HepG2 (cell line): ENCODE measurements around the gene C6orf136. TPM values are rescaled to one million over a fixed set of nuclear protein-coding genes. Genes with fewer than 3 reads are reported as not detected.

Experiments
- CHCHD3 ChIP-seq: sonication (generic); formaldehyde crosslinking; IDR thresholded peaks from 2 replicates; pipeline ENCODE4 v1.8.0; 2022; ENCODE audit warnings: mild to moderate bottlenecking, missing genetic modification reagents, moderate library complexity
- FOSL2 ChIP-seq: sonication (generic); formaldehyde crosslinking; IDR thresholded peaks from 2 replicates; pipeline ENCODE4 v1.4.0; 2020; ENCODE audit warnings: missing genetic modification reagents
- FOXK2 ChIP-seq: fragments of 450-650 bp; IDR thresholded peaks from 2 replicates; pipeline ENCODE4 v1.6.1; 2016
- NR2C2 ChIP-seq: sonication (generic); formaldehyde crosslinking; IDR thresholded peaks from 2 replicates; pipeline ENCODE4 v1.4.0; 2020; ENCODE audit warnings: missing genetic modification reagents, mild to moderate bottlenecking, moderate library complexity, borderline replicate concordance
- PRDM10 ChIP-seq: sonication (generic); formaldehyde crosslinking; IDR thresholded peaks from 2 replicates; pipeline ENCODE4 v1.4.0; 2020; ENCODE audit warnings: low read depth, missing genetic modification reagents
- REST ChIP-seq, 2 experiments: IDR thresholded peaks; 2 replicates each; pipeline ENCODE4 v1.6.1; 2011 to 2012; ENCODE audit warnings: low read length in 2 of 2, borderline replicate concordance in 1 of 2, low read depth in 1 of 2, mild to moderate bottlenecking in 1 of 2, moderate library complexity in 1 of 2
- SRSF4 ChIP-seq: fragments of 200-400 bp; formaldehyde crosslinking; IDR thresholded peaks from one replicate; pipeline ENCODE4 v1.6.1; 2018; ENCODE audit warnings: mild to moderate bottlenecking, low read depth, low read length, moderate library complexity; ENCODE audit not compliant: poor library complexity, severe bottlenecking
- TCF12 ChIP-seq, 2 experiments: fragments of 450-650 bp in 1 of 2; sonication (generic) in 1 of 2; formaldehyde crosslinking in 1 of 2; IDR thresholded peaks; 2 replicates each; pipeline versions ENCODE4 v1.6.1 to v1.8.0; 2017 to 2022; ENCODE audit warnings: antibody characterized with exemption in 1 of 2, mild to moderate bottlenecking in 1 of 2, missing genetic modification reagents in 1 of 2, moderate library complexity in 1 of 2
- TEAD2 ChIP-seq: sonication (generic); formaldehyde crosslinking; IDR thresholded peaks from 2 replicates; pipeline ENCODE4 v1.9.0; 2021; ENCODE audit warnings: missing genetic modification reagents
- ZNF784 ChIP-seq: sonication (generic); formaldehyde crosslinking; IDR thresholded peaks from 2 replicates; pipeline ENCODE4 v1.5.1; 2020; ENCODE audit warnings: missing genetic modification reagents, mild to moderate bottlenecking, borderline replicate concordance
- ZSCAN31 ChIP-seq: sonication (generic); formaldehyde crosslinking; IDR thresholded peaks from 2 replicates; pipeline ENCODE4 v1.5.0; 2020; ENCODE audit warnings: low read depth, mild to moderate bottlenecking, missing genetic modification reagents
- polyA plus RNA-seq, 8 experiments: library from polyadenylated mRNA; depleted of rRNA in 3 of 8; stranded (reverse) in 7 of 8; unstranded in 1 of 8; fragments of >200 nt; fragmentation: Illumina TruSeq in 4 of 8; extraction: Trizol in 4 of 8; gene quantifications; 2 replicates each; pipeline versions ENCODE4 v1.2.1 to v1.2.3, GENCODE V29; 2011 to 2016; ENCODE audit warnings: low read depth in 4 of 8, missing spikeins in 1 of 8, mixed read lengths in 1 of 8; ENCODE audit not compliant: insufficient read depth in 1 of 8
- total RNA-seq, 5 experiments: library from RNA; depleted of rRNA; stranded (reverse); fragments of >200 nt; fragmentation: Illumina TruSeq; extraction: Trizol; gene quantifications; 2 replicates each; pipeline ENCODE4 v1.2.3, GENCODE V29; 2016; ENCODE audit warnings: low read depth in 1 of 5
- TF ChIP-seq, protein P1 (sequence below): sonication (generic); formaldehyde crosslinking; IDR thresholded peaks from 2 replicates; pipeline ENCODE4 v1.9.0; 2022; ENCODE audit warnings: low read depth, missing genetic modification reagents

Gene C6orf136
- total and polyA plus RNA-seq, 2 of the 13 experiments (the other 11 are each of a cell fraction or from before 2014, with no cell fraction given), result 12.0 to 26.2 TPM

DNA sequence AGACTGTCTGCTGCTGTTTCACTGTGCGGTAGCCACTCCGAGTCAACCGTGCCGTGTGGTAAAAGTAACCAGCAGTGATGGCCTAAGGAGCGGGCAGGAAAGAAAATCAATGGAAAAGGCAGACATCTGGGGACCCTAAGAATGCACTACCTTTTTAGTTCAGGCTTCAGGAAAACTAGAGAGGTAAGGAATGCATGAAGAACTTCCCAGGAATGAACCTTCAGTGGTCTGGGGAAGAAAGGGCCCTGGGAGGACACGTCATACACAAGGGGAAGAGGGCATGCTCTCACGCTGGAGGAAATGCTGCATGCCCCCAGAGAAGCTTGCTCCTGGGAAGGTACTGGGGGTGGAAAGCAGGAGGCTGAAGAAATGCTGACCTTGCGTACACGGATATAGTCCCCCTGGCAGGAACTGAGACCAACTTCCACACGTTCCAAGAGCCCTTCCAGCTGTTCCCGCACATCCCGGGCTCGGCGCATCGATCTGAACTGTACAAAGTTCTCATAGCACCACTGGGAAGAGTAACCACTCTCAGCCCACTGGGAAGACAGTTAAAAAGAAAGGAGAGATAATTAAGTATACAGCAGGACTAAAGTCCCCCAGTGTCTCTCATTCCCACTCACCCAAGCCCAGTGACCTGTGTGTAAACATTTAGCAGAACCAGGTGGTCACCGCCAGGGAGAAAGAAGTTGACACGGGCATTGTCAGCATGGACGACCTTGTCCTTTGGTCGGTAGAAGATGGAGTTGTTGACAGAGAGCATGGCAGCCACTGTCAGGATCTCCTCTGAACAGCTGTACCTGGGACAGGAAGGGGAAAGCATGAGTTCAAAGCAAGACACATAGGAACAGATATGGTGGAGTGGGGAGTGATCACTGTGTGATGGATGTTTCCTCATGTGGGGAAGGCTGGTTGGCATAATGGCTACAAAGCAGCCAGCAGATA lies 8.1 kb downstream of the C6orf136 start (continued):
- TF ChIP-seq FOXK2 (peak; percentile 95), CHCHD3 (CRISPR knock-in tag) (no peak), ZSCAN31 (CRISPR knock-in tag) (peak; percentile 83), PRDM10 (CRISPR knock-in tag) (peak; percentile 86), NR2C2 (CRISPR knock-in tag) (peak; percentile 87), ZNF784 (CRISPR knock-in tag) (peak; percentile 81), FOSL2 (CRISPR knock-in tag) (peak; percentile 76), SRSF4 (no peak), REST (IDR thresholded peaks at IDR 0.05; ENCODE audit: borderline replicate concordance in 1 of 2, low read depth in 1 of 2, low read length in 2 of 2) (peak in 1 of 2 experiments; percentile 25; a peak in 1 of 4 replicates), TEAD2 (CRISPR knock-in tag) (no peak), TCF12 (IDR thresholded peaks at IDR 0.05) (no peak), TCF12 (CRISPR knock-in tag; IDR thresholded peaks at IDR 0.05) (no peak)
- TF ChIP-seq, protein P1, sequence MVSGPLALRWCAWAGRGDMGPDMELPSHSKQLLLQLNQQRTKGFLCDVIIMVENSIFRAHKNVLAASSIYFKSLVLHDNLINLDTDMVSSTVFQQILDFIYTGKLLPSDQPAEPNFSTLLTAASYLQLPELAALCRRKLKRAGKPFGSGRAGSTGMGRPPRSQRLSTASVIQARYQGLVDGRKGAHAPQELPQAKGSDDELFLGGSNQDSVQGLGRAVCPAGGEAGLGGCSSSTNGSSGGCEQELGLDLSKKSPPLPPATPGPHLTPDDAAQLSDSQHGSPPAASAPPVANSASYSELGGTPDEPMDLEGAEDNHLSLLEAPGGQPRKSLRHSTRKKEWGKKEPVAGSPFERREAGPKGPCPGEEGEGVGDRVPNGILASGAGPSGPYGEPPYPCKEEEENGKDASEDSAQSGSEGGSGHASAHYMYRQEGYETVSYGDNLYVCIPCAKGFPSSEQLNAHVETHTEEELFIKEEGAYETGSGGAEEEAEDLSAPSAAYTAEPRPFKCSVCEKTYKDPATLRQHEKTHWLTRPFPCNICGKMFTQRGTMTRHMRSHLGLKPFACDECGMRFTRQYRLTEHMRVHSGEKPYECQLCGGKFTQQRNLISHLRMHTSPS, result peak; percentile 88
